ENCODE results near the gene GP2.

DNA sequence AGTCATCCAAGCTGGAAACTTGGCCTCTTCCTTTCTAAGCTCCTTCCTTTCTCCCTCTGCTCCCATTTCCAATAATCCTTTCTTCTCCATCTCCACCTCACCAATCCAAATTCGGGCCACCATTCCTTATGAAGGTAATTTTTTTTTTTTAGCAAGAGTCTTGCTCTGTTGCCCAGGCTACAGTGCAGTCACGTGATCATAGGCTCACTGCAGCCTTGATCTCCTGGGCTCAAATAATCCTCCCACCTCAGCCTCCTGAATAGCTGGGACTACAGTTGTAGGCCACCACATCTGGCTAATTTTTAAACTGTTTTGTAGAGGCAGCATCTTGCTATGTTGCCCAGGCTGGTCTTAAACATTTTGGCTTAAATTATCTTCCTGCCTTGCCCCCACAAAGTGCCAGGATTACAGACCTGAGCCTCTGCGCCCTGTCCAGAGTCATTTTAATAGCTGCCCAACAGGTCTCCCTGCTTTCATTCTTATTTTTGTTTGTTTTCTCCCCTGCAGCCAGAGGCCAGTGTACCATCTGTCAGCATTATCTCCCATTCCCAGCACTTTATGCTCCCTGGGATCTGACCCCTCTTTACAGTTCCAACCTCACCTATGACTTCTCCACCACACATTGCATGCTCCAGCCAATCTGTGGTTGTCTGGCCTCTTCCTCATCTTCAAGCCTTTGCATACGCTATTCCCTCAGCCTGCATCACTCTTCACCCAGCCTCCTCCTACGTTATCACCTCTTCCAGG is 2.3 kb upstream of the GP2 start:
- TF ChIP-seq SPI1 (IDR thresholded peaks at IDR 0.05; ENCODE audit: low read depth, low read length) = no peak
- TF ChIP-seq TAF1 (IDR thresholded peaks at IDR 0.05; ENCODE audit: low read depth, low read length) = no peak
- TF ChIP-seq POLR2A (IDR thresholded peaks at IDR 0.05; ENCODE audit: low read depth, low read length) = no peak
- no peak for TF ChIP-seq POLR2AphosphoS5 (IDR thresholded peaks at IDR 0.05; ENCODE audit: low read depth, low read length)
- no peak for TF ChIP-seq PAX5 (IDR thresholded peaks at IDR 0.05; ENCODE audit: insufficient read depth, low read length, severe bottlenecking)
- no peak for TF ChIP-seq POU2F2 (IDR thresholded peaks at IDR 0.05; ENCODE audit: low read depth, low read length)
